ENCODE data around the gene ZBTB47. TPM values are rescaled to one million over a fixed set of nuclear protein-coding genes. Genes with fewer than 3 reads are reported as not detected.

Gene ZBTB47
- total and polyA plus RNA-seq, 3 experiments from 2014 or later = 0.48 to 0.60 TPM; not detected in 1

DNA sequence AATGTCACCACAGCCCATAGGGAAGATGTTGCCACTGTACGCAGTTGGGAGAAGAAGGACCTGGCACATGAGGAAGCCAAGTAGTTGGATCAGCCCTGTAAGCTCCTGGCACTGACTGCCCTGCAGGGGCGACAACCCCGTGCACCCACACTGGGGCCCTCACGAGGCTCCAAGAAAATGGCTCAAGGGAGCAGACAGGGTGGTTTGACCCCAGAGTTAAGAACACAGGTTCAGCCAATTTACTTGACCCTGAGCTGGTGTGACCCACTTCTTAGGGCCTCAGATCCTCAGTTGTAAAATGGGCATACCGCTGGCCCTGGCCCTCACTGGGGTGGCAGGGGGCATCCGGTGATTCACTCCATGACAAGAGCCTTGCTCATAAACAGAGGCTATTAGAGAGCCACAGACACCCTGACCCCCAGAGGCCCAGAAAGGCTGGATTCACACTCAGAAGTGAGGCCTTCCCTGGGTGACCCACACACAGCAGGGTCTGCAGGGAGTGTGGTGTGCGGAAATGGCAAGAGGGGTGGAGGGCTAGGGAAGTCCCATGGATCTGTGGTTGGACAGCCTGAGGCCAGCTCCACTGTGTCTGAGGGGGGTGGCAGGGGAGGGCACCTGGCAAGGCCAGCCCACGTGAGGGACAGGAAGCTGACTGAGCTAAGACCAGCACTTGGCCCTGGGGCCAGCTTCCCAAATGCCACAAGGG lies 50.8 kb downstream of the ZBTB47 start:
- ChIA-PET CTCF (interaction anchor here (0.8 kb wide), 1 partner anchor 40 kb away, joined by 3 read pairs; no protein-coding TSS in a partner anchor), POLR2A (no interaction called here)
- H3K36me3 ChIP-seq (ENCODE audit: insufficient read depth, low read length) = no peaks in the 10 kb centered on the region
- H3K4me1 ChIP-seq (ENCODE audit: insufficient read depth, low read length) = no peaks in the 10 kb centered on the region
- H3K9me3 ChIP-seq (ENCODE audit: low read length) = no peaks in the 10 kb centered on the region
- Mint-ChIP-seq H3K36me3 (no peaks in the 10 kb centered on the region), H3K9me3 (no peaks in the 10 kb centered on the region), H3K4me1 (peaks cover 0 to 4% (median 0%) of the 10 kb centered on the region in 3 donors), H3K4me3 (no peak overlapping the region), H3K27me3 (peaks cover 14 to 15% of the 10 kb centered on the region in 2 donors), H3K27ac (no peak overlapping the region)
- DNase-seq = no peak
- H3K27ac ChIP-seq (ENCODE audit: low read depth, low read length) = no peak overlapping the region
- H3K27me3 ChIP-seq (ENCODE audit: insufficient read depth, low read length, poor library complexity, severe bottlenecking) = no peaks in the 10 kb centered on the region
- no peak overlapping the region for H3K4me3 ChIP-seq (ENCODE audit: low read length)

DNA sequence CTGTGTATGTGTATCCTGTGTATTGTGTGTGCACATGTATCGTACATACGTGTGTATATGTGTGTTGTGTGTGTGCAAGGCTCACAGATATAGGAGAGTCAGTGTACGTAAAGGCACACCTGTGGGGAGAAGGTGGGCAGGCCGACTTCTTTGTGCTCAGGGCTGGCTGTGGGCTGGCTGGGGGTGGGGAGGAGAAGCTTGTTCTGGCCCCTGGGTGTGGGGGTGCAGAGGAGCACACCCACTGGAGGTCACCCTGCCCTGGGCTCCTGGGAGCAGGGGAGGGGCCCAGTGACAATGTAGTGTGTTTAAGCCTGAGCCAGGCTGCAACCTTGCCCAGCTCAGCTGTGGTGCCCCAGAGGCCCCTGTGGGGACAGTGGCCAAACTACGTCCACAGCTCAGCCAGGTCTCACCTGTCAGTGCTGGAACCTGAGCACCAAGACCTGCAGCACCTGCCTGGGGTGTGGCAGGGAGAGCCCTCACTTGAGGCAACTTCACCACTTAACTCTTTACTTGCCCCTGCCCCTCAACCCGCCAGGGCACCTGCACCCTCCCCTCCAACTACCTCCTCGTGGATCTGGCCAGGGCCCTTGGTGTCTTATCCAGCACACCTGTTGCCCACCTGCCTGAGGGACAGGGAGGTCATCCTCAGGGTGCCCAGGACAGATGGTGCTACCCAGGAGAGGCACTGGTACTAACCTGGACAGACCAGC lies 51.7 kb downstream of the ZBTB47 start:
- H3K36me3 Mint-ChIP-seq = no peaks in the 10 kb centered on the region
- ChIA-PET CTCF (interaction anchor here (0.8 kb wide), 1 partner anchor 39 kb away, joined by 3 read pairs; no protein-coding TSS in a partner anchor), POLR2A (no interaction called here)
- DNase-seq = no peak
- no peak overlapping the region for H3K27ac Mint-ChIP-seq
- no peak overlapping the region for H3K4me3 Mint-ChIP-seq
- peaks cover 17 to 21% of the 10 kb centered on the region in 2 donors for H3K27me3 Mint-ChIP-seq
- no peak overlapping the region for H3K4me3 ChIP-seq (ENCODE audit: low read length)
- no peaks in the 10 kb centered on the region for H3K9me3 Mint-ChIP-seq
- H3K4me1 ChIP-seq (ENCODE audit: insufficient read depth, low read length) = no peaks in the 10 kb centered on the region
- H3K4me1 Mint-ChIP-seq = peaks cover 0 to 4% (median 0%) of the 10 kb centered on the region in 3 donors
- no peak overlapping the region for H3K27ac ChIP-seq (ENCODE audit: low read depth, low read length)
- H3K36me3 ChIP-seq (ENCODE audit: insufficient read depth, low read length) = no peaks in the 10 kb centered on the region
- no peaks in the 10 kb centered on the region for H3K9me3 ChIP-seq (ENCODE audit: low read length)
- no peaks in the 10 kb centered on the region for H3K27me3 ChIP-seq (ENCODE audit: insufficient read depth, low read length, poor library complexity, severe bottlenecking)

GRCh38 chr3:42705962-42706585 lies 52.6 kb downstream of the ZBTB47 start:
- Histone ChIP-seq H3K27me3 (ENCODE audit: insufficient read depth, low read length, poor library complexity, severe bottlenecking) (no peaks in the 10 kb centered on the region), H3K9me3 (ENCODE audit: low read length) (no peaks in the 10 kb centered on the region), H3K27ac (ENCODE audit: low read depth, low read length) (no peak overlapping the region), H3K4me1 (ENCODE audit: insufficient read depth, low read length) (no peaks in the 10 kb centered on the region), H3K36me3 (ENCODE audit: insufficient read depth, low read length) (no peaks in the 10 kb centered on the region), H3K4me3 (ENCODE audit: low read length) (no peak overlapping the region)
- Mint-ChIP-seq H3K4me1 (peaks cover 0 to 3% (median 0%) of the 10 kb centered on the region in 3 donors), H3K27ac (no peak overlapping the region), H3K9me3 (no peaks in the 10 kb centered on the region), H3K4me3 (no peak overlapping the region), H3K27me3 (peaks cover 17 to 21% of the 10 kb centered on the region in 2 donors), H3K36me3 (no peaks in the 10 kb centered on the region)
- CTCF ChIA-PET = no interaction called here
- DNase-seq = no peak
- POLR2A ChIA-PET = no interaction called here

DNA sequence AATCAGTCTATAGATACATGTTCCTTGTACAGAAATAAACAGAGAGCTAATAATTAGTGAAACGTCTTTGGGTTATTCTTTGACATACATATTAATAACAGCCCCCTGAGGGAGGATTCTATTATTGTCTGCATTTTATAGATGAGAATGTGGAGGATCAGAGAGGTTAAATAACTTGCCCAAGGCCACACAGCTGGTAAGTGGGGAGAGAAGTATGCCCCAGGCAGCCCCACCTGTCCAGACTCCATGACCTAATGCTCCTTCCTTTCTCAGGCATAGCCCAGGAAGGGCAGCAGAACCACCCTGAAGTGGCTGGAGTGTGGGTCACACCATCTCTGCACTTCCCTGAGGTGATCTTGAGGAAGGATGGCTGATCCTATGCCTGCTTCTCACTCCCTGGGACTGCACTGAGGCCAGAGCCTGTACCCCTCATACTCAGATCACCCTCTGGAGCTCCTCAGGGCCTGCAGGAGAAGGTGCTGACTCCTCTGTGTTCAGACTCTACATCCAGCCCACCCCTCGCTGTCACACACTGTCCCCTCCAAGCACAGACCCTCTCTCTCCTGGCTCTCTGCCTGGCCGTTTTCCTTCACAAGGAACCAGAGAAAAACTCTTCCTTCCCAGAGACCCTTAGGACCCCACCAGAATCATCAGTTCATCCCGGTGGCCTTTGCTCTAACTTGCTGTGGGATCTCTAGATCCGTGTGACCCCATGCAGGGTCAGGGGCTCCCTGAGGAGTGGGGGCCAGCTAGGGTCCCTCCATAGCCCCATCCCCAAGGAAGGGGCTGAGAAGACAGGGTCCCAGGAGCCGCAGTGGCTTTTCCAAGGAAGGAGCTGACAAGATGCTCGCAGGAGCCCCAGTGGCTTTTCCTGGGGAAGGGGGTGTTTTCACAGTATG lies 53.5 kb downstream of the ZBTB47 start:
- Mint-ChIP-seq H3K4me1 (no peaks in the 10 kb centered on the region), H3K9me3 (no peaks in the 10 kb centered on the region), H3K36me3 (no peaks in the 10 kb centered on the region), H3K27ac (peak overlapping the region in 1 of 8 donors; percentile 48), H3K27me3 (peaks cover 21% of the 10 kb centered on the region in 2 donors), H3K4me3 (no peak overlapping the region)
- Histone ChIP-seq H3K9me3 (ENCODE audit: low read length) (no peaks in the 10 kb centered on the region), H3K36me3 (ENCODE audit: insufficient read depth, low read length) (no peaks in the 10 kb centered on the region), H3K4me1 (ENCODE audit: insufficient read depth, low read length) (no peaks in the 10 kb centered on the region), H3K27me3 (ENCODE audit: insufficient read depth, low read length, poor library complexity, severe bottlenecking) (no peaks in the 10 kb centered on the region), H3K27ac (ENCODE audit: low read depth, low read length) (no peak overlapping the region), H3K4me3 (ENCODE audit: low read length) (no peak overlapping the region)
- ChIA-PET POLR2A (no interaction called here), CTCF (no interaction called here)
- no peak for DNase-seq

DNA sequence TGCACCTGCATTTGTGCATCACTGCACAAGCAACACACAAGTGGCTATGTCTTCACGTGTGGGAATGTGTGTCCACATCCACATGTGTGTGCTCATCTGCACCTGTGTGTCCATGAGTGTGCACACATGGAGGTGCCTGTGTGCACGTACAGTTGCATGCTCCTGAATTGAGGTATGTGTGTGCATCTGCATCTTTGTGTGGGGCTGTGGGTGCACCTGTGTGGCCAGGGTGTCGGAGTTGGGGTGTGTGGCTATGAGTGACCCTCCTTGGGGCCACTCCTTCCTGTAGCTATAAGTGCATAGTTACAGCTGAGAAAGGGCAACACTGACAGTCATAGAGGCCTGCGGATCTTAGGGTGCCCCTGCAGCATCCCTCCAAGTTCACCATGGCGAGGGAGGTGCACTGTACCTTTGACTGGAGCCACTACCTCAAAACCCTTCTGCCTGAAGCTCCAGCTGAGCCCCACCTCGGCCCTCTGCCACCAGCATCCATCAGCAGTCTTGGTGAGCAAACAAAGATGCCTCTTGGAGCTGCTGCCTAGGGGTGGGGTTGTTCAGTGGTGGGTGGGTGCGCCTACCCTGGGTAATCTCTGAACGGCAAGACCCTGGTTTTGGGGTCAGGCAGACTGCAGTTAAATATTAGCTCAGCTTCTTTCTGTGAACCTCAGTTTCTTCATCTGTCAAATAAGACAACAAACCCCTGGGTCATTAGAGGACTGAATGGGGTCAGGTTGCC lies 54.3 kb downstream of the ZBTB47 start:
- no peaks in the 10 kb centered on the region for H3K9me3 ChIP-seq (ENCODE audit: low read length)
- Mint-ChIP-seq H3K4me1 (no peaks in the 10 kb centered on the region), H3K9me3 (no peaks in the 10 kb centered on the region), H3K36me3 (no peaks in the 10 kb centered on the region), H3K27me3 (peaks cover 21% of the 10 kb centered on the region in 2 donors), H3K27ac (no peak overlapping the region), H3K4me3 (no peak overlapping the region)
- no peaks in the 10 kb centered on the region for H3K4me1 ChIP-seq (ENCODE audit: insufficient read depth, low read length)
- no peak overlapping the region for H3K4me3 ChIP-seq (ENCODE audit: low read length)
- no peak for DNase-seq
- ChIA-PET CTCF (no interaction called here), POLR2A (no interaction called here)
- H3K27me3 ChIP-seq (ENCODE audit: insufficient read depth, low read length, poor library complexity, severe bottlenecking) = no peaks in the 10 kb centered on the region
- no peaks in the 10 kb centered on the region for H3K36me3 ChIP-seq (ENCODE audit: insufficient read depth, low read length)
- H3K27ac ChIP-seq (ENCODE audit: low read depth, low read length) = no peak overlapping the region

DNA sequence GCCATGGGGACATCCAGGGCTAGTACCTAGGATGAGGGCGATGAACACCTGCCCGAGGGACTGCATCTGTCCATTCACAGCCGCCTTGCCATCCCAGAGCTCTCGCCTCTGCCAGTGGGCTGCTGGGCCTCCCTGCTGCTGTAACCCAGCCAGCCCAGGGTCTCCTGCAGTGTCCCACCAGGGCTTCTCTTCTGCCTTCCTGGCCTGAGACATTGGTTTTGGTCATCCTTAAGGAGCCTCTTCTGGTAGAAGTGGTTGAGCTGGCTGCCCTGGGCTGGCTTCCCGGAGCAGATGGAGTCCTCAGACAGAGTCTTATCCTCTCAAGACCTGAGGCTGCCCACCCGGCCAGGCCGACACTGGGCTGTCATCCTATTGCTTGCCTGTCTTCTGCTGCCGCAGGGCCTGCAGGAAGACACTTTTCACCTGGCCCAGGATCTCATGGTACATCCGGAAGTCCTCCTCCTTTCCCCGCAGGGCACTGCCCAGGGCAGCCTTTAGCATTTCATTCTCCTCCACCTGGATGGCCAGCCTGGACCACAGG lies 55.2 kb downstream of the ZBTB47 start:
- H3K4me1 Mint-ChIP-seq = no peaks in the 10 kb centered on the region

DNA sequence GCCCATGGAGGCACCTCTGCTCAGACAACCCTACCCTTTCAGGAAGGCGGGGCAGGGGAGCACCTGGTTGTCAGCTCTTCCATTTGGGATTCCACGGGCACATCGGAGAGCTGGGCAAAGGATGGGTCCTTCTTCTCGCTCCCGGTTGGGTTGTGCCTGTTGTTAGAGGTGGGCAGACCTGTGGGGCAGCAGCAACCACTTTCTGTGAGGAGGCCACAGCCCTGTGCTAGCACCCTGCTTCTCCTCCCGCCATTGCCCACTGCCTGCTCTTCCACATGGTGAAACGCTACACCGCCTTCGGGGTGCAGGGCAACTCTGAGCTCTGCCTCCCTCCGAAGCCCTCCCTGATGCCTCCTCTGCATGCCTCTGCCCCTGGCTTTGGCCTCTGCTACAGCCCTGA lies 56.1 kb downstream of the ZBTB47 start:
- CTCF ChIA-PET = no interaction called here
- no peaks in the 10 kb centered on the region for H3K36me3 Mint-ChIP-seq

More for the DNA sequence above, 55.2 kb downstream of the ZBTB47 start:
- Histone ChIP-seq H3K9me3 (ENCODE audit: low read length) (no peaks in the 10 kb centered on the region), H3K4me3 (ENCODE audit: low read length) (no peak overlapping the region), H3K27ac (ENCODE audit: low read depth, low read length) (no peak overlapping the region), H3K4me1 (ENCODE audit: insufficient read depth, low read length) (no peaks in the 10 kb centered on the region), H3K27me3 (ENCODE audit: insufficient read depth, low read length, poor library complexity, severe bottlenecking) (no peaks in the 10 kb centered on the region), H3K36me3 (ENCODE audit: insufficient read depth, low read length) (no peaks in the 10 kb centered on the region)
- ChIA-PET CTCF (no interaction called here), POLR2A (no interaction called here)
- DNase-seq = no peak
- Mint-ChIP-seq H3K9me3 (no peaks in the 10 kb centered on the region), H3K36me3 (no peaks in the 10 kb centered on the region), H3K4me3 (no peak overlapping the region), H3K27me3 (peaks cover 12 to 15% of the 10 kb centered on the region in 2 donors), H3K27ac (no peak overlapping the region)

More for the DNA sequence above, 56.1 kb downstream of the ZBTB47 start:
- H3K27ac ChIP-seq (ENCODE audit: low read depth, low read length) = no peak overlapping the region
- H3K27me3 ChIP-seq (ENCODE audit: insufficient read depth, low read length, poor library complexity, severe bottlenecking) = no peaks in the 10 kb centered on the region
- H3K9me3 ChIP-seq (ENCODE audit: low read length) = no peaks in the 10 kb centered on the region
- H3K4me3 Mint-ChIP-seq = no peak overlapping the region
- H3K27me3 Mint-ChIP-seq = peaks cover 9 to 14% of the 10 kb centered on the region in 2 donors
- no peaks in the 10 kb centered on the region for H3K4me1 ChIP-seq (ENCODE audit: insufficient read depth, low read length)
- no peaks in the 10 kb centered on the region for H3K9me3 Mint-ChIP-seq
- no peak overlapping the region for H3K4me3 ChIP-seq (ENCODE audit: low read length)
- no peak for DNase-seq
- no peaks in the 10 kb centered on the region for H3K4me1 Mint-ChIP-seq
- no peak overlapping the region for H3K27ac Mint-ChIP-seq
- POLR2A ChIA-PET = no interaction called here
- no peaks in the 10 kb centered on the region for H3K36me3 ChIP-seq (ENCODE audit: insufficient read depth, low read length)

All from CD8-positive, alpha-beta memory T cell (primary cell).